Lower lobe of right lung (tissue), 2 donors: ENCODE measurements around the gene FKBP11. TPM values are rescaled to one million over a fixed set of nuclear protein-coding genes. Genes with fewer than 3 reads are reported as not detected.

Experiments used
- ATAC-seq, 2 donors: fragments of 200-7000 bp; cut with Tn5 transposase; one replicate each; pipeline ENCODE4 v1.9.1; 2020 to 2022; ENCODE audit warnings: mild to moderate bottlenecking in 2 of 2, moderate library complexity in 2 of 2
- DNase-seq: peaks from one replicate; pipeline ENCODE4 v3.0.0-alpha.2; 2020
- H3K27ac ChIP-seq: fragments of 200-600 bp; one replicate; pipeline ENCODE4 v1.8.0; 2022
- H3K27me3 ChIP-seq: fragments of 200-600 bp; one replicate; pipeline ENCODE4 v1.8.0; 2022; ENCODE audit warnings: low read depth
- H3K36me3 ChIP-seq: fragments of 200-600 bp; one replicate; pipeline ENCODE4 v1.8.0; 2022; ENCODE audit warnings: mild to moderate bottlenecking
- H3K4me1 ChIP-seq: fragments of 200-600 bp; one replicate; pipeline ENCODE4 v1.8.0; 2022
- H3K4me3 ChIP-seq: fragments of 200-600 bp; one replicate; pipeline ENCODE4 v1.8.0; 2022; ENCODE audit warnings: mild to moderate bottlenecking
- H3K9me3 ChIP-seq: fragments of 200-600 bp; one replicate; pipeline ENCODE4 v1.8.0; 2022
- intact Hi-C: fragments of 100-400 bp; cut with DNase I; formaldehyde crosslinking; loops from one replicate; pipeline ENCODE4 v1.11.0; 2022
- total RNA-seq: library from RNA; stranded (reverse); fragmentation: NEBNext Ultra II Directional; extraction: Animal tissue kit (Norgen Biotek cat#: 25700); gene quantifications from one replicate; pipeline ENCODE4 v1.2.1, GENCODE V29; 2021
- TF ChIP-seq, protein P1 (sequence below): fragments of 200-600 bp; IDR thresholded peaks from one replicate; pipeline ENCODE4 v1.8.0; 2022; ENCODE audit warnings: antibody characterized with exemption, mild to moderate bottlenecking
- donor health status: DM: no; HTN: yes; CAD: no; lungs with severe emphysema.

The FKBP11 gene
- total RNA-seq, 1 donor from 2014 or later, result 24.9 TPM

DNA sequence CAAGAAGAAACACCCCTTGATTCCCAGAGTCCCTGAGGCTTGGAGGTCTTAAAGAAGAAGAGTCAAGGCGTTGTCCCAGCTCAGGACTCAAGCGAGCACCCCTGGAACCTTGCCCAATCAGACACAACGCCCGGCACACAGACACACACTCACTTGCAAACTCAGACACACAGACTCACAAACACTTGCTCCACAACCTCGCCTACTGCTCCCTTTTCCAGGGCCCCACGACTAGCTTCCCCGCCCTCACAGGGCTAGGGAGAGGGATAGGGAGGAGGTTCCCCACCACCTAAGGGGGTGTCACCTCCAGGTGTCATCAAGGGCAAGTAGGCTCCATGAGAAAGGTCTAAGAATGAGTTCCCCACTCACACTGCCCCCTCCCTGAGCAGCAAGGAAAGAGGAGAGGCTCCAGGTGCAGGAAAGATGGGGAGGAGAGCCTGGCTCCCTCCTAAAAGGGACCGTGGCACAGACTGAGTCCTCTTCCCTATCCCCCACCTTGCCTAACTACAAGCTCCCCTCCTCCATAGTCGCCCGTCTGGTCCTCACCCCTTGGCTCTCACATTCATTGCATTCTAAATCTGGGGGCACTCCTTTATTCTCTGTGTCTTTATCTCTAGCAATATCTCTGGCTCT is 45.5 kb upstream of the FKBP11 start:
- ATAC-seq, result no peak
- peak overlapping the region; percentile 43 for H3K4me3 ChIP-seq

GRCh38 chr12:48969833-48970701 is 44.8 kb upstream of the FKBP11 start:
- Histone ChIP-seq H3K4me1 (peaks cover 29% of the 10 kb centered on the region), H3K27me3 (peaks cover 49% of the 10 kb centered on the region), H3K4me3 (peak overlapping the region; percentile 34), H3K36me3 (no peaks in the 10 kb centered on the region), H3K9me3 (no peaks in the 10 kb centered on the region), H3K27ac (no peak overlapping the region)
- ATAC-seq (peak; percentile 45 to 47), DNase-seq (peak; percentile 51)
- TF ChIP-seq, protein P1, sequence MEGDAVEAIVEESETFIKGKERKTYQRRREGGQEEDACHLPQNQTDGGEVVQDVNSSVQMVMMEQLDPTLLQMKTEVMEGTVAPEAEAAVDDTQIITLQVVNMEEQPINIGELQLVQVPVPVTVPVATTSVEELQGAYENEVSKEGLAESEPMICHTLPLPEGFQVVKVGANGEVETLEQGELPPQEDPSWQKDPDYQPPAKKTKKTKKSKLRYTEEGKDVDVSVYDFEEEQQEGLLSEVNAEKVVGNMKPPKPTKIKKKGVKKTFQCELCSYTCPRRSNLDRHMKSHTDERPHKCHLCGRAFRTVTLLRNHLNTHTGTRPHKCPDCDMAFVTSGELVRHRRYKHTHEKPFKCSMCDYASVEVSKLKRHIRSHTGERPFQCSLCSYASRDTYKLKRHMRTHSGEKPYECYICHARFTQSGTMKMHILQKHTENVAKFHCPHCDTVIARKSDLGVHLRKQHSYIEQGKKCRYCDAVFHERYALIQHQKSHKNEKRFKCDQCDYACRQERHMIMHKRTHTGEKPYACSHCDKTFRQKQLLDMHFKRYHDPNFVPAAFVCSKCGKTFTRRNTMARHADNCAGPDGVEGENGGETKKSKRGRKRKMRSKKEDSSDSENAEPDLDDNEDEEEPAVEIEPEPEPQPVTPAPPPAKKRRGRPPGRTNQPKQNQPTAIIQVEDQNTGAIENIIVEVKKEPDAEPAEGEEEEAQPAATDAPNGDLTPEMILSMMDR, result peak; percentile 7
- intact Hi-C loops, result no loop called here

More for the DNA sequence above, 45.5 kb upstream of the FKBP11 start:
- TF ChIP-seq, protein P1, result no peak
- Histone ChIP-seq H3K36me3 (no peaks in the 10 kb centered on the region), H3K9me3 (no peaks in the 10 kb centered on the region), H3K4me1 (peaks cover 29% of the 10 kb centered on the region), H3K27me3 (peaks cover 57% of the 10 kb centered on the region), H3K27ac (no peak overlapping the region)
- DNase-seq, result no peak
- intact Hi-C loops, result no loop called here

DNA sequence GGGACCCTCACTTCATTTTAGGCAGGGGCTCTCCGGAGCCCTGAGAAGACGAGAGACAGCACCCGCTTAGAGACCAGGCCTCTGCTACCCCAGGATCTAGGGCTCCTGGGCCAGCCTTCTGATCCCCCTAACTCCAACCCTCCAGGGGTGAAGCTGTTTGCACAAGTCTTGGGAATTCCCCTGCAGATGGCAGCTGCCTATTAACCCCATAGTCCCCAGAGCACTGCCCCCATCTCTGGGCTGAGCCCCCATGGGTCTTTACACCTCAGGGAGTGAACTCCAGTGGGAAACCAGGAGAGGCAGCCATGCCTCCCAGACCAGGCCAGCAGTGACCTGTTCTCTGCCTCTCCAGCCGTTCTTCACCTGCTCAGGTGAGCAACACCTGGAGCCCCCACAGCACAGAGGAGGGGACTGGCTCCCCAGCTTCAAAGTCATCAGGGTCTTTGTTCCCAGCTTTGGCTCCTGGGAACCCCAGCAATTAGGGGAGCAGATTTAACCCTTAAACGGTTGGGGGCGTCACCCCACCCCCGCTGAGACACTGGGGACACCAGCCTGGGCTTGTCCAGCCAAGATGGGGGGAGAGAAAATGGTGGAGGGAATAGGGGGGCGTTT is 44.0 kb upstream of the FKBP11 start:
- DNase-seq (no peak), ATAC-seq (no peak)
- TF ChIP-seq, protein P1, result no peak
- intact Hi-C loops, result no loop called here
- Histone ChIP-seq H3K36me3 (no peaks in the 10 kb centered on the region), H3K27me3 (peaks cover 46% of the 10 kb centered on the region), H3K4me3 (no peak overlapping the region), H3K27ac (no peak overlapping the region), H3K9me3 (no peaks in the 10 kb centered on the region), H3K4me1 (peaks cover 29% of the 10 kb centered on the region)

DNA sequence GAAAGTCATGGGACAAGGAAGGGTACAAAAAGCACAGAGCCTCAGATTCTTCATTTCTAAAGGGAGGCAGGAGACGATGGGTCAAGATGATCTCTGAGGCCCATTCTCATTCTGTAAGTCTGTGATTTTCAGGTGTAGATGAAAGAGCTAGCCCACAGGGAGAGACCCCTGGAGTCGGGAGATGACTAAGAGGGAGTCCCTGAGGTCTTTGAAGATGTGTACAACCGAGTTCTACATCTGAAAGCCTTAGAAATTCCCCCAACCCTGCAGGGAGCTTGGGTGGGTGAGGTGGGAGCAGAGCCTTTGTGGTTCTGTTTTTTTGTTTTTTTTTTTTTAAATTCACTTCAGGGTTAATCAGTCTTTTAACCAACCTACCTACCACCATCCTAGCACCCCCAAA is 43.2 kb upstream of the FKBP11 start:
- TF ChIP-seq, protein P1, result no peak
- no peak overlapping the region for H3K4me3 ChIP-seq
- H3K4me1 ChIP-seq, result peaks cover 29% of the 10 kb centered on the region
- DNase-seq (no peak), ATAC-seq (no peak)
- intact Hi-C loops, result no loop called here
- no peak overlapping the region for H3K27ac ChIP-seq
- no peaks in the 10 kb centered on the region for H3K36me3 ChIP-seq
- no peaks in the 10 kb centered on the region for H3K9me3 ChIP-seq
- peaks cover 38% of the 10 kb centered on the region for H3K27me3 ChIP-seq

DNA sequence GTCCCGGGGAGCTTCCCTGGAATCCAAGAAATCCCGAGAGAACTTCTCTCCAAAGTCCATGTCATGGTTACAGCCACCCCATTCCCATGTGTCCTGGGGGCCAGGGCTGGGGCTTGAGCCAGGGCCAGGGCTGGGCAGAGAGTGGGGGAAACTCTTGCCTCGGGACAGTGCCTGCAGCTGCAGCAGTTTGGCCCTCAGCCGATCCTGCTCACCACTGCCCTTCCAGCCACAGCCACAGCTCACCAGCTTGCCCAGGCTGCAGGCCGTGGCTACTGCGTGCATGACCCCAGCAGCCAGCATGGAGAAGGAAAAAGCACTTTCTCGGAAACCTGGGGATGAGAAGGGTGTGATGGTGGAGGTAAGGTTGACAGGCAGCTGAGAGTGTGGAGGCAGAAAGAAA is 42.7 kb upstream of the FKBP11 start:
- Histone ChIP-seq H3K36me3 (no peaks in the 10 kb centered on the region), H3K4me3 (no peak overlapping the region), H3K9me3 (no peaks in the 10 kb centered on the region), H3K27ac (no peak overlapping the region), H3K4me1 (peaks cover 29% of the 10 kb centered on the region), H3K27me3 (peaks cover 33% of the 10 kb centered on the region)
- ATAC-seq (no peak), DNase-seq (no peak)
- TF ChIP-seq, protein P1, result no peak
- intact Hi-C loops, result no loop called here
